ENCODE measurements around the gene USP22.
A peak's percentile ranks its signal among the peaks of the same experiment; 100 is the strongest.

The USP22 gene

DNA sequence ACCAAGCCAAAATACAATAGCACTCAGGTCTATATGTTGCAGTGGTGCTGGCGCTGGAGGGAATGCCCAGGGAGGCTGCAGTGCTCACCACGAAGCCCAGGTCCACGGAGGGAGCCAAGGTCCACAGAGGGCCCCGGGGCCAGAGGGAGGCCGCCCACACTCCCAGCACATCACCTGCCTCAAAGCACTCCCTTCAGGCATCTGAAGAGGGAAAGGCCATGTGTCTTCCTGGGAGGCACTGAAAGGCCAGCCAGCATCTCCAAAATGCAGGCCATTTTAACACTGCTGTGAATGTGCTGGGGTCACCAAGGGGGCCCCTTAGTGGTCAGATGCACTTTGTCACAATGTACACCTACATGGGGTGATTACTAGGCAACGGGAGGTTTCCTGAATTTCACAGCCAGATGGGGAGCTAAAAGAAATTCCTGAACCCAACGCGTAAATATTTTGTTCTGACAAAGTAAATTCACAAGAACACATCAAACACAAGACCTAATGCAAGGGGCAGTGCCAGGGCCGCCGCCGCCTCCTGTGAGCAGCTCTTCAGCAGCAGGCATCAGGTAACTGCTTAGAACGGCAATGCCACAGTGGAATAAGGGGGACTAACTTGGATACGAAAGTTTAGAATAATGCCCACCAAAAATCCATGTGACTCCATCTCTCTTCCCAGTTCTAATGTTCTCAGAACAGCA, 42.8 kb downstream of the USP22 start:
- DNase-seq, result no peak

DNA sequence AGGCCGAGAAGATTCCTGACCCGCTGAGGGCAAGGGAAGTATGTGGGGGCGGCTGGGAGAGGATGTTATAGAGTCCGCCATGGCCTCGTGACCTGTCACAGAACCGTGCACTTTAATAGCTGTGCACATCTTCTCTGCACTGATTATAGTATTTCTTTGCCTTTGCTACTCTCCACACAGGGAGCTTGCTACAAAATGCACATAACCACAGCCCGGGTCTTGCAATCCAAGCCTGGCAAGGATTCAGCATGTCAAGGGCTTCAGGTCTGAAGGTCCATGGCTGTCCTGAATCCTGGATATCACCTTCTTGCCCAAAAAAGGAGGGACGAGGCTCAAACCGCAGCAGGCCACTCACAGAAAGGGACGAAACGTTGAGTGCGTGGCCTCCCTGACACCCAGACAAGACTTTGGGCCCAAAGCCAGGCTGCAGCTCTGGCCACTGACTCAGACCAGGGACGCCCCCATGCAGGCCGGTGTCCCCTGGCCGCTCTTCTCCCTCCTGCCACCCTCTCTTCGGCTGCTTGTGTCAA, 43.7 kb downstream of the USP22 start:
- no peak for DNase-seq

DNA sequence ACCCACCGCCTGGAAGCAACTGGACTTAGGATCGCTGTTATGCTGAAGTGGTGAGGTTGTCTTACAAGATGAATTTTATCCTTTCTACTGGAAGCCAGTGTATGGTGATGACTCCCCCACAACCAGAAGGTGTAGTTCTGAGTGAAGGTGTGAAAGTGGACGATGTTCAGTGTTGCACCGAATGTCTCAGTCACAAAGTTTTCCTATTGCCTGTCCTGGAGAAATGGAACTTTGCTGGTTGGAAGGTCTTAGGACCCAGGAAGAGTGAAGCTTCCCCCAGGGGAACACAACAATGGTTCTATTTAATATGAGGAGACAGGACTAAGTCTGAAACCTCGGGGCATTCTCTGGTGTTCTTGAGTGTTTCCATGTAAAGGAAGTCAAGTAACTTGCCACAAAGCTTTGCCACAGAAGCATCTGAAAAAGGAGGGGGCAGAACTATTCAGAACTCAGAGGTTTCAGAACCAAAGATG, 44.2 kb downstream of the USP22 start:
- no peak for DNase-seq

DNA sequence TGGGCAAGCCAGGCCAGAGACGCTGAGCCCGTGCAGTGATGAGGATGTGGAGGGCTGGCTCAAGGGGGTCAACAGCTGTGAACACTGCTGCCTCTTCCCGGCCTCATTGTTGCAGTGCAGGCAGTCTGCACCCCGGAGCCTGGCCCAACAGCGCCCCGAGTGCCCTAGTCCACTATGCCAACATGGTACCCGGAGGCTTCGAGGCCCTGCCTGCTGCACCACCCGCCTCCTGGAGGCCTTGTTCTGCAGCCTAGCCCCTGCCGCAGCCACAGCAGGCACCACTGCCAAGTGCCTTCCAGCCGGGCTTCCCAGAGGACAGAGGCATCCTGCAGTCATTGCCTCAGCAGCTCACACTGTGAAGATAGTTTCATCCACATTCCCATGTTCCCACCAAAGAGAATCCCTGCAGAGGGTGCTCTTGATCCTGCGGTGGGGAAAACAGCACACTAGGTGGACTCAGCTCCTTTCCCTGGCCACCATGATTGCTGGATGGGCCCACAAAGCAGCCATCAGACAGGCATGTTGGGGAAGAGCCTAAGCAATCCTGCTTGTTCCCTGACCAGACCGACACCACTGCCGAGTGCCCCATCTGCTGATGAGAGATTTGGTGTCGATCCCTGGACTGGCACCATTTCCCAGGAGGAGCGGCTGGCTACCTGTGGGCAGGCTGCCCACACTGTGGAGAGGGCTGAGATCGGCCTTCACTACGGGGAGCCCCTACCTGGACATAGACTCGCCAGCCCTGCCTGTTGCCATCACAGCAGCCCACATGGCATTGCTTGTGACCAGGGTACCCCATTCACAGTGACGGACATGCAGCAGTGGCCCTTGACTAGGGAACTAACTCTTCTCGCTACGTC, 44.9 kb downstream of the USP22 start:
- no peak for DNase-seq

DNA sequence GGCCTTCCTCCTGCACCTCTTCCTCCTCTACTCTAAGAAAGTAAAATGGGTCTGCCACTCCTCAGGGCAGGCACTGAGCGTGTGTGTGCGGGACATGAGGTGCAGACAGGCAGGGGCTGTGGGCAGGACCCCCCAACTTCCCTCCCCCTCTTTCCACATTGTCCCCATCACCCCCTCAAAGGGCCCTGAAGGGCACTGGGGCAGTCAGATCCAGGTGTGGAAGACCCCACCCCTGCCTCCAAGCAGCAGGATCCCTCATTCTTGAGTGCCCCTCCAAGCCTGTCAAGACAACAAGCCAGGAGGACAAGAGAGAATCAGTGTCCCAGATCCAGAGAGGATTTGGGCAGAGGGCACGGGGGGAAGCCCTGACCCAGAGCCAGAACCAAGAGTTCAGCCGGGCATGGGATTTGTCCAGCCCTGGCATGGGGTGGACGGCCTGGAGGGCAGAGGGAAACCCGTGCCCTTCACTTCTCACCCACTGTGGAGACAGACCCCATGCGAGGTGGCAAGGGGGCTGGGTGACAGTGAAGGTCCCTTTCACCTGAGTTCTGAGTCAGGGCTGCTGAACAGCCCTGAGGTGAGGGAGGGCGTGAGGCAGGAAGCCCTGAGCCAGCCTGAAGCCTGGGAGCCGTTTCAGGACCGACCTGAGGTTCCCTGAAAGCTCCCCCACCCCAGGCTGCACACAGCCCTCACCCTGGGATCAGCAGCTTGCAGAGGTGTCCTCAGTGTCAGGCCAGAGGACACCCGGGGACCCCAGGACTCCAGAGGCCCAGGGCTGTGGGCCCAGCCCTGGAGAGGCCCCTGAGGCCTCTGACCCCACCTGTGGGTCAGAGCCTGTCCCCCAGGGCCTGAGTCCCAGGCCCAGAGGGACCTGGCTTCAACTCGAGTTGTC, 45.8 kb downstream of the USP22 start:
- no peak for DNase-seq

DNA sequence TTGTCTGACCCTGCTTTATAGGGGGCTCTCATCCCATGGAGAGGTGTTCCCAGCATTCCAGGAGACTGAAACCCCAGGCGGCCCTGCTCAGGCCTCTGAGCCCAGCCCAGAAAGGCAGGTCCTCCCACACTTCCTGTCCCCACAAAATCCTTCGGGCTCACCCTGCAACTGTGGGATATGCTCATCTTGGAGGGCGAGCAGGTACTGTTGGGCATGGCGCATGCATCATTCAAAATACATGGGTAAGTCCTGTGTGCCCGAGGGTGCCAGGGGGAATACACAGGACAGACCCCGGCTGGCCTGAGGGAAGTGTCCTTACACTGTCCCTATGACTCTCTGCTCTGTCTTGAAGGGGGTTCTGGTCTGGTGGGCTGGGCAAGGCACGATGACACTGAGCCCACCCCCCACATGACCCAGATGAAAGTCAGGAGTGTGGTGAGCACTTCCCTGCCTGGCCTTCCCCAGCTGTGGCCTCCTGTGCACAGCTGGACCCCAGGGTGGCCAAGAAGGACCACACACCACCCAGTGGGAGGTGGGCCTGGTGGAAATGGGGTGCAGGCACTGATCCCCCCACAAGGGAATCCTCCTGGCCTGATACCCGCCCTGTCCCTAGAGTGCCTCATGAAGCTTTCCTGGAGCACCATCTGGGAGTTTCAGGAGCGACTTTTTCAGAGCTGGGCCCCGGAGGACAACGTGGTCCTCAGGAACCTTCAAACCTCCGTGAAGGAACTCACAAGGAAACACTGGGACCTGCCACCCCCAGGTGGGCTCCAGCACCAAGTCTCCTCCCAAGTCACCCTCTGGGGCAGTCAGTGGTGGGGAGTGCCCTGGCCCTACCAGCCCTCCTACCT, 46.7 kb downstream of the USP22 start:
- DNase-seq, result no peak

DNA sequence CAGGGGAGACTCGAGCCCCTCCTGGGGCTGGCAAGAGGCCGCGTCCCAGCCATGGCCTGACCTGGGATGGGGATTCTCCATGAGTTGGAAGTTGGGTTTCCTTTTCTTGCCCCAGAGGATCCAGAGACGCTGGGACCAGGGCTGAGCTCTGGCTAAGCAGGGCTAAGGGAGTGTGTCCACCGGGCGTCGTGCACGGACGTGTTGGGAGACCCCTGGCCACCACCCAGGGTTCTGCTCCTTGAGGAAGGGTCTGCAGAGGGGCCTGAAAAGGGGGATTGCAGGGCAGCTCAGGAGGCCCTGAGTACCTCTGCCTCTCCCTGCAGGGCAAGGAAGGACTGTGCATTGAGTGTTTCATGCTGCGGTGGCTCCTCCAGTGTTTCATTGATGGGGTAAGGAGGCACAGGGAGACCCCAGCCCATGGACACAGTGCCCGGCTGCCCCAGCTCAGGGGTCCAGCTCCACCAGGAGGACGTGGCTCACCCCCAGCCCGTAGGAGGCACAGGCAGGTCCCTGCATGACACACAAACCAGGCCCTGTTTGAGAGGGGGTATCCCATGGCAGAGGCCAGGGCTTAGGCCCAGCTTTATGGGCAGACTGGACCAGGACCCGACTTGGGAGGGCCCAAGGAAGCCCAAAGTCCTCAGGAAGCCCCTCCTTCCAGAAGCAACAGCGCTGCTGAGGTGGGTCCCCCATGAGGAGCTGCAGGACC, 47.5 kb downstream of the USP22 start:
- no peak for DNase-seq

DNA sequence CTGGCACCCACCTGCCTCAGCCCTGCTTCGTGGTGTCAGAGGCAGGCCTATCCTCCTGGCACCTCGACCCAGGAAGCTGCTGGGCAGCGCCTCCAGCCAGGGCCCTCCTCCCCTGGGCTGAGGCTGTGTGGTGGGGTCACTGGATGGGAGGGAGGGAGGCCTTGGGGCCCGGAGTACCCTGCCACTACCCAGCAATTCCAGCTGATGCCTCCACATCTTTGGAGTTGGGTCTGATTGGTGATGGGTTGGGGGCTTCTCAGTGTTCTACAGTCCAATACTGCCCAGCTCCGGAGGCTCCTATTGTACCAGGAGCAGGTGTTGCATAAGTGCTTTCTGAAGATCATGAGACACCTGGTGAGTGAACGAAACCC, 48.0 kb downstream of the USP22 start:
- no peak for DNase-seq

DNA sequence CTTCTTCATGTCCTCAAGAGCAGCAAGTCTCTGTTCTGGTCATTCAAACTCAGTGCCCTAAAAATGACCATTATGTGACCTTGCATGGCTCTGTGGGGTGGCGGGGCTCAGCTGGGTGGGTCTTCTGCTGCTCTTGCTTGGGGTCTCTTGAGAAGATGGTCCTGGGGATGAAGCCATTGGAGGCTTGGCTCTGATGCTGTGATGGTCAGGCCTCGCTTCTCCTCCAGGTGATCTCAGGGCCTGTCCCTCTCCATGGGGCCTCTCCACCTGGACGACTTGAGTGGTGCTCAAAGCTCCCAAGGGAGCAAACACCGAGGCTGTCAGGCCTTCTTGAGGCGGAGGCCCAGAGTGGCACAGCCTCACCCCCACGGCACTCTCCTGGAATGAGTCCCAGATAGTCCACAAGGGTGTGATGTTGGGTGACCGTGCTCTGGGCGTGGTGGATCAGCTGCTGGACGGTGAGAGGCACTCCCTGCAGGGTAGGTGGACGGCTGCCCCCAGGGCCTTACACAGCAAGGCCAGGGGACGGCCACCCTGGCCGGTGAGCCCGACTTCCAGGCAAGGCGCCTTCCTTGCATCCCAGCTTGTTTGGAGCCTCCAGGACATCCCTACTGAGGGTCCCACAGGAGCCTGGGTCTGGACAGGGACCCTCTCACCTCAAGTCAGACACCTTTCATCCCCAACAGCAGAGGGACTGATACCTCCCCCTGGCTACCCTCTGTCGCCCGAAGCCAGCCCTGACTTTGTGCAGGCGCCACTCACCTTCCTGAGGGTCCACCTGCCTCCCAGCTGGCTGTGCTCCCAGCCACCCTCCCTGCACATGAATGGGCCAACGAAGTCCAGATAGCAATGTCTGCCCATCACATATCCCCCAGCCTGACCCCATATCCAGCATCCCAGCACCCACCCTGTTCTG, 48.7 kb downstream of the USP22 start:
- no peak for DNase-seq

DNA sequence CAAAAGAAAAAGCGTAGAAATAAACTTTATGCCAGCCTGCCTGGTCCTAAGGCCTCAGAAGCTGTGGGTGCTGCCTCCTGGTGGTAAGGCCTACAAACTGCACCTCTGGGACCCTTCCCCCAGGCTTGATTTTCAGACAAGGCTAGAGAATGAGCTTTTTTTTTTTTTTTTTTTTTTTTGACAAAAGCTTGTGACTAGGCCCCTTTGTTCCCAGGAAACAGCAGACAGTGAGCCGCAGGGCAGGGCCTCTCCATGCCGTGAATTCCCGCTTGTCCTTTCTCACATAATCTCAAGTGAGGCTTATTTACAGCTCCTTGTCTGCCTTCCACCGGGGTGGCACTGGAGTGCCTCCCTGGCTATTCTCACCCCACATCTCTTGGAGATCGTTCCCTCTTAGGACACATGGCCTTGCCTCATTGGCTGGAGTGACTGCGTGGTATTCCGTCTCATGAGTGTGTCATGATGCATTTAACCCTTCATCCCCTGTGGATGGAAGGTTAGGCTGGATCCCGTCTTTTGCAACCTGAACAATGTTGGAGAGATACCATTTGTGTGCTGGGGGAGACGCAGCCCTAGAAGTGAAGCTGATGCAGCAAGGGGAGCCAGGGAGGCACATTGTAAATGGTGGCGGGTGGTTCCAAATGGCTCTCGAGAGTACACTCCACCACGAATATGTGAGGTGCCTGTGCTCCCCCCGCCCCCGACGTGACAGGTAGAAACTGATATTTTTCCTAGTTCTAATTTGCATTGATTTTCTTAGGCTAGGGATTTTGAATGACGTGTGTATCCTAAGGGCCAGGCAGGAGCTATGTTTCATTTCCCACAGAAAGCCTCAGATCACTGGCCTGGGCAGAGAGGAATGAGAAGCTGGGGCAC, 49.6 kb downstream of the USP22 start:
- DNase-seq, result peak; percentile 15

DNA sequence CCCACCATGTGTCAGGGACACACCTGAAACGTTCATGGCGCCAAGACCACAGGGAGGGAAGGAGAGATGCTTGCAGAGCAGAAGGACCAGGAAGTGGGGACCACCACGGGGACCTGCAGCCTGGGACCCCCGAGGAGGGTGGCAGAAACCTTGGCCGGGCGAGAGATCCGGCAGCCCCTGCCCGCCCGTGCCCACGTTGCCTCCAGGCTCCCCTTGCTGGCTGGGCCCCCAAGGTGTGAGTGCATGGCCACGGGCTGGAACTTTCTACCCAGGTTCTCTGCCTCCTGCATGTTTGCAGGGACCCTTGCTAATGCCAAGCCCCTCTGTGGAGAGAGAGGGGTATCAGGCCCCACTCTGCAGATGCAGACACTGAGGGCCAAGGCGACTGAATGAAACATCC, 50.4 kb downstream of the USP22 start:
- DNase-seq, result no peak

DNA sequence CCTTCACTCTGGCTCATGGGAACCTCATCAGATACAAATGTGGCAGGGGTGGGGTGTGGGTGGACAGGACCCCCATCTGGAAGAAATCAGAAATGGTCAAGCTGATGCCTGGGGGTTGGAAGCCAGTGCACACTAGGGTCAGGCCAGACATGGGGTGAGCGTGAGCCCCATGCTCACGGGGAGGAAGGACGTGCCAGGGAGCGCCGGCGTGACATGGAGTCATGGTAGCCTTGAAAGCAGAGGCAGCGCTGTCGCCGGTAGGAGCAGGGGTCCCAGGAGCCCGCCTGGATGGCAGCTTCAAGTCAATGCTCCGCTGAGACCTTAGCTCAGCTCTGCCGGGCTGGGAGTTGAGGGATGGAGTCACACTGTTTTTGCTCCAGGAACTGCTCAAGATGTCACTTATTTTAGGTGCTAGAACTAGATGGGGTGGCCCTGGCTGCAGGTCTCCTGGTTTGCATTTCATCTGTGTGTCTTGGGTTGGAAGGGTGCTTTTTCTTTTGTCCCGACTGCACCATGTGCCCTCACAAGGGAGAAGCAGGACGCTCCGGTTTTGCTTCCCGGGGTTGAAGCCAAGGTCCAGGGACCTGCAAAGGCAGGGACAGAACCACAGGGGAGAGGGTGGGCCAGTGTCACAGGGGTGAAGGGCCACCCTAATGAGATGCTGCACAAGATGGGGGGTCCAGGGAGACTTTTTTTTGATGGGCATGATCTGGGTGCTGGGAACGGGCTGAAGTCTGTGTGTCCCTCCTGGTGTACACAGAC, 51.4 kb downstream of the USP22 start:
- no peak for DNase-seq

DNA sequence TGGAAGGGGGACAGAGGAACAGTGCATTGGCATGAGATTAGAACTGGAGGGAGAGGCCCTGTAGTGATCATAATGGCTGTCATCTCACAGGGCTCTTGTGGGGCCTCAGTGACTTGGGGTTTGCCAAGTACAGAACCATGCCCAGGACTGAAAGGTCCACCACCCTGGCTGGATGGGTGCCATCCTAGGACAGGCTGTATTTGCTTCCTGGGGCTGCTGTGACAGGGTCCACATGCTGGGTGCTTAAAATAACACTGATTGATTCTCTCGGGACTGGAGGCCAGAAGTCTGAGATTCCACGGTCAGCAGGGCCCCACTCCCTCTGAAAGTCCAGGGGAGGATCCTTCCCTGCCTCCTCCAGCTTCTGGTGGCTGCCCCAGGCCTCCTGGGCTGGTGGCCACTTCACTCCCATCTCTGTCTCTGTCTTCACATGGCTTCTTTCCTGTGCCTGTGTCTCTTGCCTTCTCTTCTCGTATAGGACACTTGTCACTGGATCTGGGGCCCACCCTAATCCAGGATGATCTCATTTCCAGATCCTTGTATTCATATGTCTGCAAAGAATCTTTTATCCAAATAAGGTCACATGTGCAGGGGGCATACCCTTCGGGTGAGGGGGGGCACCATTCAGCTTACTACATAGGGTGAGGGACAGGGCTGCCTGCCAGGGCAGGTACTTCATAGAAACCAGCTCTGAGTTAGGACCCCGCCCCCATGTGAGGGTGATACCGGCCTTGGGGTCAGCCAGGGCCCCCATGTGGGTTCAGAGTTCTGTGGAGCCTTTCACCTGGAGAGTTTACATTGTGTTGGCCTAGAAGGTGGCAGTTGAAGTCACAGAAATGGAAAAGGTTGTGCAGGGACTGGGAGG, 52.6 kb downstream of the USP22 start:
- no peak for DNase-seq

DNA sequence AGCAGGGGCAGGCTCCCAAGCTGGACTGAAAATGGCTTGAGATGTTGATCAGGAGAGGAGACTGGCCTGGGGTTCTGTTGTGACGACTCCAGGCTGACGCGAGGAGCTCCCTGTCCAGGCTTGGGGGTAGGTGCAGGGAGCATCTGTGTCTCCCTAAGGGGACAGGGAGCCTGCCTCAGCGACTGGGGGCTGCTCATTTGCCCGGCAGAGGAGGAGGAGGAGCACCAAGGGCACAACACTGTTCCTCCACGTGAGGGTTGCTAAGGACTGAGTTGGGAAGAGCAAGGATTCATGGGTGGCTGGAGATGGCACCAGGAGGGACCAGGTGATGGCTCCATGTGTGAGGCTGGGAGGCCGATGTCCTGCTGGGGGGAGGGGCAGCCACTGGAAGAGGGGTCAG, 53.3 kb downstream of the USP22 start:
- DNase-seq, result no peak

DNA sequence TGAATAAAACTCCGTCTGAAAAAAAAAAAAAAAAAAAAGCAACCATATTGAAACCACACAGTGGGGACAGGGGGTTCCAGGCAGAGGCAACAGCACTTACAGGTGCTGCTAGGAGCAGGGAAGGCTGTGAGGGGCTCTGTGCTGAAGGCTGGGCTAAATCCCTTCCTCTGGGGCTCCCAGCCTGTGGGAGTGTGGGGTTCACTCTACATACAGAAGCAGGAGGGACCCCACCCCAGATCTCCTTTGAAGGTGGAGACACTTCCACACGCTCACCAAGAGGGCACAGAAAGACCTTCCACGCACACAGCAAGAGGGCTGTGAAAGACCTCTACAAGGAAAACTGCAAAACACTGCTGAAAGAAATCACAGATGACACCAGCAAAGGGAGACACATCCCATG, 53.9 kb downstream of the USP22 start:
- DNase-seq, result no peak

DNA sequence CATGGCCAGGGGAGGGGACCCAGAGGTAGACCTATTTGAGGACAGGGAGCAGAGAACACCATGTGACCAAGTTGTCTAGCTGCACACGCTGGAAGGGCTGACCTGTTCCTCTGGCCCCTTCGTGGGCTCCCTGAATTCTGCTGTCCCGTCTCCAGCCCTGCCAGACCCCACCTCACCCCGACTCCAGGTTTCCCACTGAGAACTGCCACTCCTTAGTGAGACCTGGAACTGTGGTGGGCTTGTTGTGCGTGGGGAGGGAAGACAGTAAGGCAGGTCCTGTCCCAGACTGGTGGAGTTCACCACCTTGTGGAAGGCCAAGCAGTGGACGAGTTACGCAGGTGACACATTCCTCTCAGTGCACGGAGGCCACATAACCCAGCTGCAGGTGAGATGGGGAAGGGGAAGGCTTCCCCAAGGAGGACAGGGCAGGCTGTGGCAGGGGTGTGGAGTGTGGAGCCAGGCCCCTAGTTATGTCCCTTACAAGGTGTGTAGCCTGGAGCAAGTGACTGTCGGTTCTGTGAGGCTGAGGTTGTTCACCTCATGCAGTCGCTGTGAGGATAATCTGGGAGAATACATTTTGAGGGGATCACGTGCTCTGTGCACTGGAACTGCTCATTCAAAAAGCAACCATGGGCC, 54.7 kb downstream of the USP22 start:
- DNase-seq, result no peak

DNA sequence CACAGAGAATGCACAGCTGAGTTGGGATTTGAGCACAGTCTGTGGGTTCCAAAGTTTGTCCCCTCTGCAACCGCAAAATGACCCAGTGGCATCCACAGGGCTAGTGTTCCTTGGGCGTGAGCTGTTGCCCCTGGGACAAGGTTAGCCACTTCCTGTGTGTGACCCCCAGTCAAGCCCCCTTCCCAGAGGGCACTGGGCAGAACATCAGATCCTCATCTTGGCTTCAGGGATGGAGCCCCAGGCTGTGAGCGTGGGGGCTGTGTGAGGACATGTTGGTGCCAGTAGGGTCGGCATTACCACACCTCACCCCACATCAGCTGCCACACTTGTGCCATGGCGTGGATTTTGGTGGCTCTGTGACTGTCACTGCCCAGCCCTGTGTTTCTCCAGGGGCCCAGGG, 55.3 kb downstream of the USP22 start:
- no peak for DNase-seq
